Type B pancreatic cell (in vitro differentiated cells): ENCODE results near the gene MAPK6. TPM values are rescaled to one million over a fixed set of nuclear protein-coding genes. Genes with fewer than 3 reads are reported as not detected.
A peak's percentile ranks its signal among the peaks of the same experiment; 100 is the strongest.

Experiments
- DNase-seq: peaks from one replicate; pipeline ENCODE4 v3.0.0; 2021; ENCODE audit warnings: mixed read lengths; ENCODE audit not compliant: unreplicated experiment; ENCODE audit errors: extremely low spot score
- H3K27ac Mint-ChIP-seq: 2 replicates; pipeline ENCODE4 v1.8.0; 2021; ENCODE audit warnings: mild to moderate bottlenecking, mixed read lengths
- H3K27me3 Mint-ChIP-seq: 2 replicates; pipeline ENCODE4 v1.8.0; 2021; ENCODE audit warnings: mixed read lengths
- H3K36me3 Mint-ChIP-seq: 2 replicates; pipeline ENCODE4 v1.8.0; 2021; ENCODE audit warnings: mixed read lengths
- H3K4me1 Mint-ChIP-seq: one replicate; pipeline ENCODE4 v1.8.0; 2021; ENCODE audit warnings: mixed read lengths; ENCODE audit not compliant: unreplicated experiment
- H3K4me3 Mint-ChIP-seq: 2 replicates; pipeline ENCODE4 v1.8.0; 2021; ENCODE audit warnings: mild to moderate bottlenecking, mixed read lengths
- H3K9me3 Mint-ChIP-seq: 2 replicates; pipeline ENCODE4 v1.8.0; 2021; ENCODE audit warnings: mixed read lengths
- total RNA-seq: library from RNA; stranded (reverse); gene quantifications from 2 replicates; pipeline ENCODE4 v1.2.1, GENCODE V29; 2021; ENCODE audit warnings: low replicate concordance
- TF ChIP-seq, protein P1 (sequence below): fragments of 200-600 bp; sonication (generic); conservative IDR thresholded peaks from 2 replicates; pipeline ENCODE4 v1.5.0; 2021; ENCODE audit warnings: antibody characterized with exemption, mild to moderate bottlenecking

The MAPK6 gene
- total RNA-seq, 1 donor from 2014 or later: 56.6 TPM

DNA sequence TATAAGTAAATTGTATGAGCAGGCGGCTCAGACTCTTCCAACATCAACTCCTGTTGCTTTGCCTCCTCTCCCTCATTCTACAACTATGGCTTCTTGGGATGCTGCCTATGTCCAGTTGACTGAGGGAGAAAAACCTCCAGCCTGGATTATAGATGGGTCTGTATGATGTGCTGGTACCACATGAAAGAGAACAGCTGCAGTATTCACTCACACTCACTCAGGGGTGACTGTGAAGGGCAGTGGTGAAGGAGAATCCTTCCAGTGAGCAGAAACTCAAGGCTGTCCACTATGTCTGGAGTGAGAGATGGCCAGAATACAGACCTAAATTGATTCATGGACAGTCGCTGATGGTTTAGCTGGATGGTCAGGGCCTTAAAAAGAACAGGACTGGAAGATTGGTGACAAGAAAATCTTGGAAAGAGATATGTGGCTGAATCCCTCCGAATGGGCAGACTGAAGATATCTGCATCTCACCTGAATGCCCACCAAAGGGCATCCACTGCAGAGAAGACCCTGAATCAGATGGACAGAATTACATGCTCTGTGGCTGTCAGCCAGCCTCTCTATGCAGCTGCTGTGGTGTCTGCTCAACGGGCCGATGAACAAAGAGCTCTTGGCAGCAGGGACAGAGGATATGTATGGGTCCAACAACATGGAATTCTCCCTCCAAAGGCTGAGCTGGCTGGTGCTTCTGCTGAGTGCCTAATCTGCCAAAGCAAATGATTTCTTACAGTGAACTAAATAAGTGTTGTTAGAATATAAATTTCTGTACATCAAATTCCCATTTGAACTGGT, 95.4 kb downstream of the MAPK6 start:
- H3K36me3 Mint-ChIP-seq: no peaks in the 10 kb centered on the region
- peaks cover 17% of the 10 kb centered on the region for H3K4me1 Mint-ChIP-seq
- TF ChIP-seq, protein P1, sequence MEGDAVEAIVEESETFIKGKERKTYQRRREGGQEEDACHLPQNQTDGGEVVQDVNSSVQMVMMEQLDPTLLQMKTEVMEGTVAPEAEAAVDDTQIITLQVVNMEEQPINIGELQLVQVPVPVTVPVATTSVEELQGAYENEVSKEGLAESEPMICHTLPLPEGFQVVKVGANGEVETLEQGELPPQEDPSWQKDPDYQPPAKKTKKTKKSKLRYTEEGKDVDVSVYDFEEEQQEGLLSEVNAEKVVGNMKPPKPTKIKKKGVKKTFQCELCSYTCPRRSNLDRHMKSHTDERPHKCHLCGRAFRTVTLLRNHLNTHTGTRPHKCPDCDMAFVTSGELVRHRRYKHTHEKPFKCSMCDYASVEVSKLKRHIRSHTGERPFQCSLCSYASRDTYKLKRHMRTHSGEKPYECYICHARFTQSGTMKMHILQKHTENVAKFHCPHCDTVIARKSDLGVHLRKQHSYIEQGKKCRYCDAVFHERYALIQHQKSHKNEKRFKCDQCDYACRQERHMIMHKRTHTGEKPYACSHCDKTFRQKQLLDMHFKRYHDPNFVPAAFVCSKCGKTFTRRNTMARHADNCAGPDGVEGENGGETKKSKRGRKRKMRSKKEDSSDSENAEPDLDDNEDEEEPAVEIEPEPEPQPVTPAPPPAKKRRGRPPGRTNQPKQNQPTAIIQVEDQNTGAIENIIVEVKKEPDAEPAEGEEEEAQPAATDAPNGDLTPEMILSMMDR: no peak
- no peak overlapping the region for H3K27ac Mint-ChIP-seq
- no peak for DNase-seq
- no peaks in the 10 kb centered on the region for H3K9me3 Mint-ChIP-seq
- no peak overlapping the region for H3K4me3 Mint-ChIP-seq
- peaks cover 7% of the 10 kb centered on the region for H3K27me3 Mint-ChIP-seq

DNA sequence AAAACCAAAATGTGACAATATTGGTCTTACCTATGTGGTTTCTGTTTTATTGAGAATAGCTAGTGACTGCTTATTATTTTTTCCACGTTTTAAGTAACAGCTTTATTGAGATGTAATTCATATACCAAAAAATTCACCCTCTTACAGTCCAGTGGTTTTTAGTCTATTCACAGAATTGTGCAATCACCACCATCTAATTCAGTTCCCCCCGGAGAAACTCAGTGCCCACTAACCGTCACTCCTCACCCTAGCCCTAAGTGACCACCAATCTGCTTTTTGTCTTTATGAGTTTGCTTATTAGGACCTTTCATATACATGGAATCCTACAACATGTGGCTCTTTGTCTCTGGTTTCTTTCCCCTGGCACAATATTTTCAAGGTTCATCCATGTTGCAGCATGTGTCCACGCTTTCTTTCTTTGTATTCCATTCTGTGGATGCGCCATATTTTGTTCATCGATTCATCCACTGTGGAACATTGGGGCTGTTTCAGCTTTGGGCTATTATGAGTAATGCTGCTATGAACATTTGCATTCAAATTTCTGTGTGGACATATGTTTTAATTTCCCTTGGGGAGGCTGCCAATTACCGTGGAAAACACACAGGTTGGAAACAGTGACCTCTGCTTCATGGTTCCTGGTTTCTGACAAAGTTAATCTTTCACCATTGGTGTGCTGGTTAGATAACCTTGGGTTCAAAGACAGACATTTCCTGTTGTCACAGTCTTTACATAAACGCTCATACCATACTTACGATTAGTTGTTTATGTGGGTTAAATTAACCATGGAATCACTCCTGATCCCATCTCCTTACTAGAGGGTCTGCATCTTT, 96.8 kb downstream of the MAPK6 start:
- Mint-ChIP-seq H3K36me3 (no peaks in the 10 kb centered on the region), H3K9me3 (no peaks in the 10 kb centered on the region), H3K27ac (peak overlapping the region; percentile 19), H3K27me3 (peaks cover 4% of the 10 kb centered on the region), H3K4me1 (peaks cover 17% of the 10 kb centered on the region), H3K4me3 (no peak overlapping the region)
- no peak for DNase-seq
- TF ChIP-seq, protein P1: no peak

Other genes with a start within 250 kb of the MAPK6 start
- 49.0 and 83.2 TPM in 2 replicates for gene TMOD3, start 189.6 kb upstream of the MAPK6 start, total RNA-seq
- gene LEO1, start 47.4 kb upstream of the MAPK6 start, total RNA-seq: 25.8 and 30.0 TPM in 2 replicates
- 0.81 TPM in 1 of 2 replicates, not detected in the other for gene BCL2L10, start 93.6 kb downstream of the MAPK6 start, total RNA-seq
- 12.6 and 19.9 TPM in 2 replicates for gene GNB5, start 172.2 kb downstream of the MAPK6 start, total RNA-seq